Measurements from ENCODE around the gene PEX14.

- TF ChIP-seq, protein P1, sequence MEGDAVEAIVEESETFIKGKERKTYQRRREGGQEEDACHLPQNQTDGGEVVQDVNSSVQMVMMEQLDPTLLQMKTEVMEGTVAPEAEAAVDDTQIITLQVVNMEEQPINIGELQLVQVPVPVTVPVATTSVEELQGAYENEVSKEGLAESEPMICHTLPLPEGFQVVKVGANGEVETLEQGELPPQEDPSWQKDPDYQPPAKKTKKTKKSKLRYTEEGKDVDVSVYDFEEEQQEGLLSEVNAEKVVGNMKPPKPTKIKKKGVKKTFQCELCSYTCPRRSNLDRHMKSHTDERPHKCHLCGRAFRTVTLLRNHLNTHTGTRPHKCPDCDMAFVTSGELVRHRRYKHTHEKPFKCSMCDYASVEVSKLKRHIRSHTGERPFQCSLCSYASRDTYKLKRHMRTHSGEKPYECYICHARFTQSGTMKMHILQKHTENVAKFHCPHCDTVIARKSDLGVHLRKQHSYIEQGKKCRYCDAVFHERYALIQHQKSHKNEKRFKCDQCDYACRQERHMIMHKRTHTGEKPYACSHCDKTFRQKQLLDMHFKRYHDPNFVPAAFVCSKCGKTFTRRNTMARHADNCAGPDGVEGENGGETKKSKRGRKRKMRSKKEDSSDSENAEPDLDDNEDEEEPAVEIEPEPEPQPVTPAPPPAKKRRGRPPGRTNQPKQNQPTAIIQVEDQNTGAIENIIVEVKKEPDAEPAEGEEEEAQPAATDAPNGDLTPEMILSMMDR (IDR thresholded peaks at IDR 0.05): no peak
- no peak for TF ChIP-seq POLR2A (IDR thresholded peaks at IDR 0.05)
Measured at GRCh38 chr1:10665930-10666850, 191.4 kb downstream of the PEX14 start.

Data from uterus (tissue), 2 donors.